ENCODE measurements around the gene OPA1. TPM values are rescaled to one million over a fixed set of nuclear protein-coding genes. Genes with fewer than 3 reads are reported as not detected.

Gene OPA1
- total and polyA plus RNA-seq, 2 of the 4 experiments (the other 2 are of a cell fraction), result 17.8 to 73.7 TPM

- H2AFZ ChIP-seq (replicated peaks; ENCODE audit: low read length, poor library complexity), result no peak overlapping the region
- no peak for DNase-seq
- no peak overlapping the region for H2BK15ac ChIP-seq (ENCODE audit: low read depth, low read length)
- no peaks in the 10 kb centered on the region for H3K9me1 ChIP-seq (ENCODE audit: insufficient read depth, low read length)
- no peak overlapping the region for H3K4me2 ChIP-seq (ENCODE audit: low read depth, low read length)
- no peak overlapping the region for H3K23ac ChIP-seq (ENCODE audit: low read depth, low read length)
- no TSS peak for BruUV-seq (replicated peaks)
- dilution Hi-C loops (cut with HindIII; ENCODE audit: low sequenced_read_pairs, unreplicated experiment), result no loop called here
- no peak overlapping the region for H3K9ac ChIP-seq (ENCODE audit: low read depth, low read length)
- H4K20me1 ChIP-seq (ENCODE audit: insufficient read depth, low read length), result no peaks in the 10 kb centered on the region
- in situ Hi-C loops (cut with MboI; ENCODE audit: low sequenced_read_pairs), result no loop called here
- H3K56ac ChIP-seq (ENCODE audit: extremely low read depth, insufficient read depth, low read length), result no peak overlapping the region
- no peaks in the 10 kb centered on the region for H3K36me3 ChIP-seq (ENCODE audit: control insufficient read depth, insufficient read depth, low read length)
- POLR2A ChIA-PET (ENCODE audit: unreplicated experiment), result no interaction called here
- H2BK5ac ChIP-seq (ENCODE audit: low read depth, low read length, poor library complexity, severe bottlenecking), result no peak overlapping the region
- H3K4ac ChIP-seq (ENCODE audit: low read depth, low read length), result no peak overlapping the region
- H3K4me3 ChIP-seq (ENCODE audit: insufficient read depth, low read depth, low read length), result no peak overlapping the region
- WGBS, 2 experiments (ENCODE audit: extremely low coverage in 2 of 2, insufficient read length in 1 of 2), result 40% methylated on average over 1 of the region's 8 CpGs; no CpG with 5 or more reads in 1 of the 2 experiments
- no peak overlapping the region for H4K8ac ChIP-seq (ENCODE audit: low read depth in 2 of 2, low read length in 2 of 2)
- H3K9me3 ChIP-seq (ENCODE audit: control insufficient read depth, insufficient read depth, low read length), result no peaks in the 10 kb centered on the region
- H2BK120ac ChIP-seq (ENCODE audit: low read depth, low read length), result no peak overlapping the region
- no peaks in the 10 kb centered on the region for H3K79me1 ChIP-seq (ENCODE audit: low read depth in 1 of 2, low read length in 2 of 2)
- no peak overlapping the region for H2AK9ac ChIP-seq (replicated peaks; ENCODE audit: low read depth, low read length, poor library complexity)
- H3K14ac ChIP-seq (replicated peaks; ENCODE audit: low read depth, low read length), result no peak overlapping the region
- no peak overlapping the region for H3K27ac ChIP-seq (ENCODE audit: insufficient read depth, low read length)
- H2BK20ac ChIP-seq (ENCODE audit: low read depth, low read length), result no peak overlapping the region
- peaks cover 12% of the 10 kb centered on the region for H3K27me3 ChIP-seq (ENCODE audit: control insufficient read depth, insufficient read depth, low read length)
- no peak overlapping the region for H4K91ac ChIP-seq (ENCODE audit: insufficient read depth, low read depth, low read length)
- peaks cover 3% of the 10 kb centered on the region; the same call in 1 of the 2 replicates for H3K4me1 ChIP-seq (ENCODE audit: control insufficient read depth, insufficient read depth, low read length)
- H3K18ac ChIP-seq (ENCODE audit: low read depth, low read length), result no peak overlapping the region
- H2AK5ac ChIP-seq (ENCODE audit: low read depth, low read length), result no peak overlapping the region
- CTCF ChIA-PET, result interaction anchor here (0.6 kb wide), 1 partner anchor 406 kb away, joined by 3 read pairs; the partner anchor contains the start of gene HES1
- no peak for ATAC-seq (ENCODE audit: low read depth)
- H4K5ac ChIP-seq (ENCODE audit: low read depth, low read length), result no peak overlapping the region
- intact Hi-C loops (cut with micrococcal nuclease), result no loop called here
- TF ChIP-seq RCOR1 (IDR thresholded peaks at IDR 0.05; ENCODE audit: insufficient replicate concordance, low read length) (no peak), SMC3 (IDR thresholded peaks at IDR 0.05; ENCODE audit: low read depth, low read length) (no peak), FOS (IDR thresholded peaks at IDR 0.05; ENCODE audit: low read depth, low read length) (no peak), CEBPB (IDR thresholded peaks at IDR 0.05; ENCODE audit: low read depth, low read length) (no peak), MAFK (IDR thresholded peaks at IDR 0.05; ENCODE audit: low read depth, low read length) (no peak), MAZ (IDR thresholded peaks at IDR 0.05; ENCODE audit: borderline replicate concordance, low read depth, low read length) (no peak), BHLHE40 (IDR thresholded peaks at IDR 0.05; ENCODE audit: low read depth, low read length) (no peak), MXI1 (IDR thresholded peaks at IDR 0.05; ENCODE audit: borderline replicate concordance, low read depth, low read length) (no peak), RAD21 (IDR thresholded peaks at IDR 0.05; ENCODE audit: low read length) (no peak), NFE2L2 (IDR thresholded peaks at IDR 0.05; ENCODE audit: low read depth, low read length) (no peak), CHD1 (IDR thresholded peaks at IDR 0.05; ENCODE audit: low read depth, low read length) (no peak)
- TF ChIP-seq, protein P1, sequence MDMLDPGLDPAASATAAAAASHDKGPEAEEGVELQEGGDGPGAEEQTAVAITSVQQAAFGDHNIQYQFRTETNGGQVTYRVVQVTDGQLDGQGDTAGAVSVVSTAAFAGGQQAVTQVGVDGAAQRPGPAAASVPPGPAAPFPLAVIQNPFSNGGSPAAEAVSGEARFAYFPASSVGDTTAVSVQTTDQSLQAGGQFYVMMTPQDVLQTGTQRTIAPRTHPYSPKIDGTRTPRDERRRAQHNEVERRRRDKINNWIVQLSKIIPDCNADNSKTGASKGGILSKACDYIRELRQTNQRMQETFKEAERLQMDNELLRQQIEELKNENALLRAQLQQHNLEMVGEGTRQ (IDR thresholded peaks at IDR 0.05; ENCODE audit: low read depth, low read length), result no peak
- TF ChIP-seq, protein P2, sequence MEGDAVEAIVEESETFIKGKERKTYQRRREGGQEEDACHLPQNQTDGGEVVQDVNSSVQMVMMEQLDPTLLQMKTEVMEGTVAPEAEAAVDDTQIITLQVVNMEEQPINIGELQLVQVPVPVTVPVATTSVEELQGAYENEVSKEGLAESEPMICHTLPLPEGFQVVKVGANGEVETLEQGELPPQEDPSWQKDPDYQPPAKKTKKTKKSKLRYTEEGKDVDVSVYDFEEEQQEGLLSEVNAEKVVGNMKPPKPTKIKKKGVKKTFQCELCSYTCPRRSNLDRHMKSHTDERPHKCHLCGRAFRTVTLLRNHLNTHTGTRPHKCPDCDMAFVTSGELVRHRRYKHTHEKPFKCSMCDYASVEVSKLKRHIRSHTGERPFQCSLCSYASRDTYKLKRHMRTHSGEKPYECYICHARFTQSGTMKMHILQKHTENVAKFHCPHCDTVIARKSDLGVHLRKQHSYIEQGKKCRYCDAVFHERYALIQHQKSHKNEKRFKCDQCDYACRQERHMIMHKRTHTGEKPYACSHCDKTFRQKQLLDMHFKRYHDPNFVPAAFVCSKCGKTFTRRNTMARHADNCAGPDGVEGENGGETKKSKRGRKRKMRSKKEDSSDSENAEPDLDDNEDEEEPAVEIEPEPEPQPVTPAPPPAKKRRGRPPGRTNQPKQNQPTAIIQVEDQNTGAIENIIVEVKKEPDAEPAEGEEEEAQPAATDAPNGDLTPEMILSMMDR (conservative IDR thresholded peaks at IDR 0.05; ENCODE audit: low read depth, low read length), result no peak
Measured at GRCh38 chr3:193730511-193730910, 137.5 kb downstream of the OPA1 start.
